ENCODE measurements around the gene FOXR1.
"Not testable (repeated sequence)": the region's sequence is repeated elsewhere in the genome, so short reads cannot be mapped to it uniquely, and the experiment has no call there.

The FOXR1 gene

DNA sequence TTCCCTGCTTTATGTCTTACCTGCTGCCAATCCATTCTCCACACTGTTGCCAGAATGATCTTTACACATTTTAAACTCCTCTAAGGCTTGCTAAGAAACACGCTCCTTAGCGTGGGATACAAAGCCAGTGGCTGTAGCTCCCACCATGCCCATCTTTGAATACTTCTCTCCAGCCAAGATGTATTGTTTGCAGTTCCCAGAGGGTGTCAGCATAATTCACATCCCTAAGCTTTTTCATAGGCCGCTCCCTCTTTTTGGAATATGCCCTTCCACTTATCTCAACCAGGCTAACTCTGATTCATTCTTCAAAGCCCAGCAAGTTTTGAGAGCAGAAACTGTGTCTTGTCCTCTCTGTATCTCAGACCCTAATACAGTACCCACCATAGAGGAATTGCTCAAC is 23.6 kb upstream of the FOXR1 start:
- no peak for DNase-seq

DNA sequence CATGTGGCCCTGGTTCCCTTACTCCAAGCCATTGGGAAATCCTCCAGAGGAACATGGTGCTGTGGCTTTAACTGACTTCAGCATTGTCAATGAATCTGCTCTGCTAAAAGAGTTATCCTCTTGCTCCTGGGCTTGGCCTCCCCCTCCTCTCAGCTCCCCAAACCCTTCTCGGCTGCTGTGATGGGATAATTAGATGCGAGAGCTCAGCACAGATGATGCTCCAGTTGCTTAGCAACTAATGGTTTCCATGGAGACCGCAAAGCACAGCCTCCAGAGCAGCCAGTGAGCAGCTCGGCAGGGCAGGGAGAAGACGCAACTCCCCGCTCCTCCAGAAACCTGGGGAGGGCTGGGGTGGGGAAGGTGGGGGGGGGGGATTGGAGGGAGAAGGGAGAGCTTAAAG is 18.3 kb upstream of the FOXR1 start:
- no peak for DNase-seq

DNA sequence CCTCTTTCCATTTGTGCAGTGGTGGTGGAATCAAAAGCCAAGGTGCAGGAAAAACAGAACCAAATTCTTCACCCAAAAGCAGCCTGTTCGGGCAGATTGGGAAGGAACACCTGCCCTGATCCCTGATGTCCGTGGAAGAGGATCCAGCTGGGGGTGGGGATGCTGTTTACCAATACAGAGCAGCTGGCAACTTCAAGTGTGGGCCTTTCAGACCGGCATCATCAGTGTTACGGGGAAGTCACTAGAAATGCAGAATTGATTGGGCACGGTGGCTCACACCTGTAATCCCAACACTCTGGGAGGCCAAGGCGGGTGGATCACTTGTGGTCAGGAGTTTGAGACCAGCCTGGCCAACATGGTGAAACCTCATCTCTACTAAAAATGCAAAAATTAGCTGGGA is 17.6 kb upstream of the FOXR1 start:
- DNase-seq, result not testable (repeated sequence)

DNA sequence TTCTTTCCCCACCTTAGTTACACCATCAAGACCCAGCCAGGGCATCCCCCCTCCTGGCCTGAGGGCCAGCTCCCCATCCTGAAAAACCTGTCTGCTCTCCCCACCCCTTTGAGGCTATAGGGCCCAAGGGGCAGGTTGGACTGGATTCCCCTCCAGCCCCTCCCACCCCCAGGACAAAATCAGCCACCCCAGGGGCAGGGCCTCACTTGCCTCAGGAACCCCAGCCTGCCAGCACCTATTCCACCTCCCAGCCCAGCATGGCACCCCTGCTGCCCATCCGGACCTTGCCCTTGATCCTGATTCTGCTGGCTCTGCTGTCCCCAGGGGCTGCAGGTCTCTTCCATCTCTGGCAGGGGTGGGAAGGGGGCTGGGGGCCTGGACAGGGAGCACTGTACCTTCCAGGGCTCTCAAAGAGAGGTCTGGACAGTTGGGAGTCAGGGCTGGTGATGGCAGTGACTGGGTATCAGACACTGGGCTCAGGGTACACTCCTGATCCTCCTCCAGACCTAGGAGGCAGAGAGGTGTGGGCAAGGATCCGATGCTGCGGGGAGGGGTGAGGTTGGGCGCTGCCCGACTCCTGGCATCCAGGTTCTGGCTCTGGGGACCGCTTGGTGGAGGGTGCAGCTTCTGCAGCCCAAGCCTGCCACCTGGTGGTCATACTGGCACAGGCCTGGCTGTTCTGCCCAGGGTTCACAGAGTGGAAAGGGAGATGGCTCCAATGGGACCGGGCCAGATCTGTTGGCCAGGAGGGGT is 15.3 kb upstream of the FOXR1 start, which contains the start of gene UPK2:
Gene UPK2, plus strand, starts transcription at position 205 of the 753 bp plus-strand sequence. Its CDS starts 53 bp downstream, at position 258.
- peak; percentile 75 to 89 (median 82) for DNase-seq

DNA sequence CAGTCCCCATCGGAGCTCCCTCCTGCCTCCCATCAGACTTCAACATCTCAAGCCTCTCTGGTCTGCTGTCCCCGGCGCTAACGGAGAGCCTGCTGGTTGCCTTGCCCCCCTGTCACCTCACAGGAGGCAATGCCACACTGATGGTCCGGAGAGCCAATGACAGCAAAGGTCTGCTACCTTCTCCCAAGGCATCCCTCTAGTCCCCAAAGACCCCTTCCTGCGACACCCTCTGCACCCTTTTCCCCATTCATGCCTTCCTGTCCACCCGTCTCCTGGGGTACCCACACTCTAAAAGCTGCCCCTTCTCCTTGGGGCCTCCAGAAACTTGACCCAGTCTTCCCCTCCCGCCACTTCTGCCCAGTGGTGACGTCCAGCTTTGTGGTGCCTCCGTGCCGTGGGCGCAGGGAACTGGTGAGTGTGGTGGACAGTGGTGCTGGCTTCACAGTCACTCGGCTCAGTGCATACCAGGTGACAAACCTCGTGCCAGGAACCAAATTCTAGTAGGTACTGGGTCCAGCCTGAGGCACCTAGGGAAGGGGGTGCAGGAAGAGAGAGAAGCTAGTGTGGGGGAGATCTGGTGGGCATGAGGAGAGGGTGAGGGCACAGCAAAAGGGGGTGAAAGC is 14.6 kb upstream of the FOXR1 start:
- DNase-seq, result no peak

DNA sequence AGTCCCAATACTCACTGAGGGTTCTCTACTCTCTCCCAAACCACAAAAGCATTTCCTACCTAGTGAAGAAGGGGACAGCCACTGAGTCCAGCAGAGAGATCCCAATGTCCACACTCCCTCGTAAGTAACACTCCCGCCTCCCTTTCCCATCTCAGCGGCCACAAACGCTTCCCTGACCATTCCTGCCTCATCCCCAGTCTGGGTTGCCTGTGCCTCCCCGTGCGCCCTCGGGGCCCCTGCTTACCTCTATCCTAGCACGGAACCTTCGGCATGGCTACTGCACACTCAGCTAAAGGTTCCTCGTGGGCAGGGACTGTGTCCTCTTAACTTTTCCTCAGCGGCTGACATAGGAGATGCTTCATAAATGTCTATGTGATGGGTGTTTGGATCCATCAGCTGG is 14.0 kb upstream of the FOXR1 start:
- DNase-seq, result no peak

DNA sequence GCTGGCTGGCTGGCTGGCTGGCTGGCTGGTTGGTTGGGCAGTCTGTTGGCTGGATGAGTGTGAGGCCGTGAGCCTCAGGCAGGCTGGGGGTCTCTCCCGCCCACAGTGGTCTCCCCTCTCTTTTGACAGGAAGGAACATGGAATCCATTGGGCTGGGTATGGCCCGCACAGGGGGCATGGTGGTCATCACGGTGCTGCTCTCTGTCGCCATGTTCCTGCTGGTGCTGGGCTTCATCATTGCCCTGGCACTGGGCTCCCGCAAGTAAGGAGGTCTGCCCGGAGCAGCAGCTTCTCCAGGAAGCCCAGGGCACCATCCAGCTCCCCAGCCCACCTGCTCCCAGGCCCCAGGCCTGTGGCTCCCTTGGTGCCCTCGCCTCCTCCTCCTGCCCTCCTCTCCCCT is 13.6 kb upstream of the FOXR1 start:
- no peak for DNase-seq

DNA sequence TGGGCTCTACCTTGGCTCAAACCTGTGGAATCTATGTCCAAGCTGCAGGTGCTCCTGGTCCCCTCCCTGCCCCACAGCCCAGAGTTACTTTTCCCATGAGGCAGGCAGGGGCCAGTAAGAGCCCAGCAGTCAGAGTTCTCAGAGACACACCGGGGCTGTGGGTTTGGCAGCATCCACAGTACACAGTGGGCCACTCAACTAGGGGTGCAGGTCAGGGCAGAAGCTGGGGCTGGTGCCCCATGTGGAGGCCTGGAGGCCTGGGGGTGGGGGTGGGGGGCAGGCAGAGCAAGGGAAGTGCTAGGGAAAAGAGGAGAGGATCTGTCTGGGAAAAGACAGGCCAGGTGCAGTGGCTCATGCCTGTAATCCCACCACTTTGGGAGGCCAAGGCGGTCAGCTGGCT is 13.0 kb upstream of the FOXR1 start:
- DNase-seq, result no peak

DNA sequence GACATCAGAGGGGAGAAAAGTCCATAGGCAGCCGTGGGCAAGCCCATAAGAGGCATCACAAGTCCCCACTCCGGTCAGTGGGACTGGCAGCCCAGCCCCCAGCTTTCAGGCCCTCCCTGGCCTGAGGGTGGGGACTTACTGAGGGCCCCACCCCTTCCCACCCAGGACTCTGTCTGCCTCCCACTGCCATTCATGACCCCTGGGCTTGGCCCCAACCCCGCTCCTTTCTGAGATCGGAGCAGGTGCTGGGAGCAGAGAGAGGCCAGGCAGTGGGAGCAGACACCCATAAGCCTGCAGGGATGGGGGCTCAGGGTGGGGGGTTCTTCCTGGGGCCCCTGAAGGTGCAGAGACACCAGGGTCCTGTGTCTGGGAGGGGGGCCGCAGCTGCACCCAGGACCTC is 10.4 kb upstream of the FOXR1 start:
- no peak for DNase-seq

DNA sequence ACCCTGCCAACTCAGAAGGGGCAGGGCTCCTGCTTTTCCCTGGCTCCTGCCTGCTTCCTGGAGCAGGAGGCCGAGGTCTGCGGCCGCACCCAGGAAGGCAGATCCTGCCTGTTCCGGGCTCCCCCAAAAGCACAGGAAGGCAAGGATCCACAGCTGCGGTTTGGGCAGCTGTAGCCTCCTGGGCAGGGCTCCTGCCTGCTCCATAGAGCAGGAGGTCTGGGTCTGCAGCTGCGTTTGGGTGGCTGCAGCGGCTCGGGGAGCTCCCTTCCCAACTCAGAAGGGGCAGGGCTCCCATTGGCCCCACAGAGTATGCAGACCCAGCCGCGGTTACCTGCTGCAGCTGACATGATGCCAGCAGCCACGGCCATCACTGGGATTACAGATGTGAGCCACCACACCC is 10.0 kb upstream of the FOXR1 start:
- DNase-seq, result no peak

DNA sequence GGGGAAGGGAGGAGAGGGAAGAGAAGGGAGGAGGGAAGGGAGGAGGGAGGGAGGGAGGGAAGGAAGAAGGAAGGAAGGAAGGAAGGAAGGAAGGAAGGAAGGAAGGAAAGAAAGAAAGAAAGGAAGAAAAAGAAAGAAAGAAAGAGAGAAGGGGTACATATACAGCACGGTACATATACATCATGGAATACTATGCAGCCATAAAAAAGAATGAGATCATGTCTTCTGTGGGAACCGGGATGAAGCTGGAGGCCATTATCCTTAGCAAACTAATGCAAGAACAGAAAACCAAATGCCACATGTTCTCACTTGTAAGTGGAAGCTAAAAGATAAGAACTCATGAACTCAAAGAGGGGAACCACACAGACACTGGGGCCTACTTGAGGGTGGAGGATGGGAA is 2.1 kb upstream of the FOXR1 start:
- not testable (repeated sequence) for DNase-seq

DNA sequence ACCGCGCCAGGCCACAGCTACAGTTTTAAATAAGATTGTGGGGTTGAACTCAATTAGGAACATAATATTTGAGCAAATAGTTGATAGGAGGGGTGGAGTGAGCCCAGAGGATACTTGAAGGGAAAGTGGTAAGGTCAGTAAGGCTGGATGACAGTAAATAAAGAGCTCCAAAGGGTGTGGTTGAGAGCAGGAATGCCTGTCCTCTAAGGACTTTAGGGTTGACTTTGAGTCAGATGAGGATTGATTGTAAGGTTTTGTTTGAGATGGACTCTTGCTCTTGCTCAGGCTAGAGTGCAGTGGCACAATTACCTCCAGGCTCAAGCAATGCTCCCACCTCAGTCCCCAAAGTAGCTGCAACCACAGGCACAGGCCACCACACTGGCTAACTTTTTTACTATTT is 2.4 kb downstream of the FOXR1 start:
- no peak for DNase-seq

DNA sequence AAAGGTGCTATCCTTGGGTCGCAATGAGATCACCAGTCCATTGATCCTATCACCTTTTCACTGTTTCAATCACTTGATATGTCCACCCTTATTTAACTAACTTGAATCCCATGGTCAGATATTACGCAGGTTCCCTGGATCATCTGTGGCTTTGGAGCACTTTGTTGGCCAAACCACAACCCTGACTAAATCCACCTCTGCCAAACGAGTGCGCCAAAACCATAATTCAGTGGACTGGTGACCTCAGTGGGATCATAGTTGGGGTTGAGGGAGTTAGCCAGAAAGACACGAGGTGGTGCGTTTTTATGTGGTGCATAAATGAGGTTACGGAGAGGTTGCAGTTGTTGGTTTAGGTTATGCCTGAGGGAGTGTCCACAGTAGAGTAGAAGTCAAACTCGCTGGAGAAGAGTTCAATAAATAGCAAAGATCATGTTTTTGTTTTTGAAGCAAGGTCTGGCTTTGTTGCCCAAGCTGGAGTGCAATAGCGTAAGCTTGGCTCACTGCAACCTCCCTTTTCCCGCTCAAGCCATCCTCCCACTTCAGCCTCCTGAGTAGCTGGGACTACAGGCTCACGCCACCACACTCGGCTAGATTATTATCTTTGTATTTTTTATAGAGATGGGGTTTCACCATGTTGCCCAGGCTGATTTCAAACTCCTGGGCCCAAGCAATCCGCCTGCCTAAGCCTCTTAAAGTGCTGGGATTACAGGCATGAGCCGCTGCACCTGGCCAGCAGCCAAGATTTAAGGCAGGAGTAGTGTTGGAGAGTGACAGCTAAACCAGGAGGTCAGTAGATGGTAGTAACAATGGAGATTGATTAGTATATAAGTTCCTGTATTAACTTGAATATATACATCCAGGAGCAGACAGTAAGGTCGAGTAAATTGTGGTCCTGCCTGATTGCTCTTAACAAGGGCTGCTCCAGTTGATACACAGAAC is 4.5 kb downstream of the FOXR1 start:
- no peak for DNase-seq

DNA sequence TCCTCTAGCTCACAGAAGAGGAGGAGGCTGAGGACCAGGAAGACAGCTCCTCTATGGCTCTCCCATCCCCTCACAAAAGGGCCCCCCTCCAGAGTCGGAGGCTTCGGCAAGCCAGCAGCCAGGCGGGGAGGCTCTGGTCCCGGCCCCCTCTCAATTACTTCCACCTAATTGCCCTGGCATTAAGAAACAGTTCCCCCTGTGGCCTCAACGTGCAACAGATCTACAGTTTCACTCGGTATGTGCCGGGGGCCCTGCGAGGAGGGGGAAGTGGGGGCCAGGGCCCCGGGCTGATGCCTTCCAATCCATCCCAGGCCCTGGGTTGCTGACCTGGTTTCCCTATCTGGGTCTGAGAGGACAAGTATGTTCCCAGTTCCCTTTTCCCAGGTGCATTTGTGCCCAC is 7.9 kb downstream of the FOXR1 start:
- no peak for DNase-seq

DNA sequence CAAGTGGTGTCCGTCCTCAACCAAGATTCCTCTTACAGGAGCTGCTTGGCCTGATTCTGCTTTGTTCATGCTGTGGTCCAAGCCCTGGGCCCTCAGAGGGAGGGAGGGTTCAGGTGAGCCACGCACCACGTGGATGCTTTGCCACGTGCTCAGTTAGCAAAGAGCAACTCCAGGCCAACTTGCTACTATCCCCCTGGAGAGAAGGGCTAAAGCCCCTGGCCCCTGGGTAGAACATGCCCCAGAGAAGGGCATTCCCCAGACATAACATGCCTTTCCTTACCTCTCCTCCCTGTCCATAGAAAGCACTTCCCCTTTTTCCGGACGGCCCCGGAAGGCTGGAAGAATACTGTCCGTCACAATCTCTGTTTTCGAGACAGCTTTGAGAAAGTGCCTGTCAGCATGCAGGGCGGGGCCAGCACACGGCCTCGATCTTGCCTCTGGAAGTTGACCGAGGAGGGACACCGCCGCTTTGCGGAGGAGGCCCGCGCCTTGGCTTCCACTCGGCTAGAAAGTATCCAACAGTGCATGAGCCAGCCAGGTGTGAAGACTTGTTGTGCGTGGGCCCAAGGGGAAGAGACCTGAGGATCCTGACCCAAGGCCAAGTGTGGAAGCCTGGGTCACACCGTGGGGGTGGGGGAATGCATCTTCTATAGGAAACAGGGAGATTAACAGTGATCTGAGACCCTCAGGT is 8.8 kb downstream of the FOXR1 start:
- DNase-seq, result no peak

DNA sequence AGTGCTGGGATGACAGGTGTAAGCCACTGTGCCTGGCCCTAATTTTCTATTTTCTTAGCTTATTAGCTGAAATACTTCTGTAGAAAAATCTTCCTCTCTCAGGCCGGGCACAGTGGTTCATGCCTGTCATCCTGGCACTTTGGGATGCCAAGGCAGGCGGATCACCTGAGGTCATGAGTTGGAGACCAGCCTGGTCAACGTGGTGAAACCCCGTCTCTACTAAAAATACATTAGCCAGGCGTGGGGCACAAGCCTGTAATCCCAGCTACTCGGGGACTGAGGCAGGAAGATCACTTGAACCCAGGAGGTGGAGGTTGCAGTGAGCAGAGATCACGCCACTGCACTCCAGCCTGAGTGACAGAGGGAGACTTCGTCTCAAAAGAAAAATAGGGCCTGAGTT is 12.8 kb downstream of the FOXR1 start:
- not testable (repeated sequence) for DNase-seq

DNA sequence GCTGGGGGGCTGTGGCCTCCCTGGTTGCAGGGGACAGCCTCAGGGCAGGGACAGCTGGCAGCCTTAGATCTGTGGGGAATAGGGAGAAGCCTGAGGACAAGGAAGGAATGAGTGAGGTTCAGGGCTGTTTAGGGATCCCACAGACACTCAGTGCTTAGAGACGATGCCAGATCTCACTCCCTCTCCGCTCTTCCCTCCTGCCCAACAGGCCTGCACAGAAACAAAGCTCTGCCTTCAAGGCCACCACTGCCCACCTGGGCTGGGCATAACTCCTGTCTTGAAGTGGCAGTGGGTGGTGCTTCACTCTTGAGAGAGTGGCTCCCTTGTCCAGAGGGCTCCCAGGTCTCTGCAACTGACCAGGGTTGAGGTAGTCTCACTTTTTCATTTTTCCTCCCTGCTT is 13.3 kb downstream of the FOXR1 start:
- DNase-seq, result no peak

DNA sequence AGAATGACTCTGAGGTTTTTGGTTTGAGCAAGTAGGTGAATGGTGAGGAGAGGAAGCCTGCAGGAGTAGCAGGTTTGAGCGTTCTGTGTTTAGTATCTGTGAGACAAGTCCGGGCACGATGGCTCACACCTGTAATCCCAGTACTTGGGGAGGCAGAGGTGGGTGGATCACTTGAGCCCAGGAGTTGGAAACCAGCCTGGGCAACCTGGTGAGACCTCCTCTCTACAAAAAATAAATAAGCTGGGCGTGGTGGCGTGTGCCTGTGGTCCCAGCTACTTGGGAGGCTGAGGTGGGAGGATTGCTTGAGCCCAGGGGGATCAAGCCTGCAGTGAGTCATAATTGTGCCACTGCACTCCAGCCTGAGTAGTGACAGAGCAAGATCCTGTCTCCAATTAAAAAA is 16.7 kb downstream of the FOXR1 start:
- no peak for DNase-seq

DNA sequence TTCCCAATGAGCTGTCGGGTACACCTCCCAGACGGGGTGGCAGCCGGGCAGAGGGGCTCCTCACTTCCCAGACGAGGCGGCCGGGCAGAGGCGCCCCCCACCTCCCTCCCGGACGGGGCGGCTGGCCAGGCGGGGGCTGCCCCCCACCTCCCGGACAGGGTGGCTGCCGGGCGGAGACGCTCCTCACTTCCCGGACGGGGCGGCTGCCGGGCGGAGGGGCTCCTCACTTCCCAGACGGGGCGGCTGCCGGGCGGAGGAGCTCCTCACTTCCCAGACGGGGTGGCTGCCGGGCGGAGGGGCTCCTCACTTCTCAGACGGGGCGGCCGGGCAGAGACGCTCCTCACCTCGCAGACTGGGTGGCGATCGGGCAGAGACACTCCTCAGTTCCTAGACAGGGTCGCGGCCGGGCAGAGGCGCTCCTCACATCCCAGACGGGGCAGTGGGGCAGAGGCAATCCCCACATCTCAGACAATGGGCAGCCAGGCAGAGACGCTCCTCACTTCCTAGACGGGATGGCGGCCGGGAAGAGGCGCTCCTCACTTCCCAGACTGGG is 20.0 kb downstream of the FOXR1 start:
- not testable (repeated sequence) for DNase-seq

DNA sequence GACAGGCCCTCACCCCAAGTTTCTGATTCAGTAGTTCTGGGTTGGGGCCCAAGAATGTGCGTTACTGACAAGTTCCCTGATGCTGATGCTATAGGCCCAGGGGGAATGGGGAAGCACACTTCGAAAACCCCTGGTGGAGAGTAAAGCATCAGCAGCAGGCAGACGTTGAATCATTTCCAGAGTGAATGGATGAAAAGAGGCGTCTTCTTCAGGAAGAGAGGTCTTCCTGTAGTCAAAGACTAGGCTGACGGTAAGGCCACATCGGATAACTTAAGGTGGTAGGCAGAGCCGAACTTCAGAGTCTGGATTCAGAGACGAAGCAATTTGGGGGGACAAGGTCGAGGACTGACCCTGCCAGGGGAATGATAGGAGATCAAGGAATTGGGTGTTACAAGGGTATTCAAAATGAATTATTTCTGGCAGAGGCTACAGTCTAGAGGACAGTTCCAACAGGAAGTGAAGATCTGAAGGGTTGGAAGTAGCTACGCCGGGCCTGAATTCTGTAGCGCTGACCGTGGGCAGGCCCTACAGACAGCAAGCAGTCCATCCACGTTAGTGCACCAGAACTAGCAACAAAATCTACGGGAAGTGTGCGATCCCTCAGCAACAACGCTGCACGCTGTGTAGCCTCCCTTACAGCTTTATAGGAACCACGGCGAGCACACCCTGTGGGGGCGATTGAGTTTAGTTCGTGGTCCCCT is 25.5 kb downstream of the FOXR1 start:
- peak in 2 of 5 donors; percentile 13 to 76 for DNase-seq

DNA sequence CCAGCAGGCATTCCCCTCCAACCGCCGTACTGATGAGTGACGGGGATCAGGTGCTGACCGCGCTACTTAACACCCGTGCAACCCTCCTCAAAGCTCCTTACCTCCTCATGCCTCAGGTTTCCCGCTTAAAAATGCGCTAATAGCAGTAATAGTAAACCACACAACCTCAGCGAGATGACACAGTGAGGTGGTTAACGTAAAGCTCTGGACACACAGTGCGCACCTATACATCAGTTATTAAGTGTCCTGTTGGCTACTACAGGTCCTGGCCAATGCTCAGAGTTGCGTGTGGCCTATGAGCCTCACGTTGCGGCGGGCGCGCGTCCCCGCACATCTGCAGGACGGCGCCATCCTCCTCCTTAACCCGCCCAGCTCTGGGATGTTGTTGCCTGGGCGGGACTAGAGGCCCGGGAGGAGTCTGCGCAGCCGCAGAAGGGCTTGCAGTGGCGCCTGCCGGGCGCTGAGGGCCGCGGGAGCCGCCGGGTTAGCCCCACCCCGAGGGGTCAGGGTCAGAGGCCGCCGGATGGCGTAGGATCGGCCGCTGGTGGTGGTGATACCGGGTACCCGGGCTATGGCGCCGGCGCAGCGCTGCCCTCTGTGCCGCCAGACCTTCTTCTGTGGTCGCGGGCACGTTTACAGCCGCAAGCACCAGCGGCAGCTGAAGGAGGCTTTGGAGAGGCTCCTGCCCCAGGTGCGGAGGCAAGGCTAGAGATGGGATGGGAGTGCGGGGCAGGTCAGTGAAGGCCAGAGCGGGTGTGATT is 26.2 kb downstream of the FOXR1 start, which contains the start of gene CENATAC:
Gene CENATAC, plus strand, starts transcription at position 512 of the 761 bp plus-strand sequence. Its CDS starts 60 bp downstream, at position 572.
- peak; percentile 95 to 97 (median 95) for DNase-seq
